Ishikawa (cell line): ENCODE measurements around the gene ROM1.

Experiments
- CEBPB ChIP-seq: IDR thresholded peaks from 2 replicates; pipeline ENCODE4 v1.6.1; 2012
- CREB1 ChIP-seq: IDR thresholded peaks from 2 replicates; pipeline ENCODE4 v1.6.1; 2012; ENCODE audit warnings: low read depth
- EGR1 ChIP-seq: IDR thresholded peaks from 2 replicates; pipeline ENCODE4 v1.6.1; 2012
- EP300 ChIP-seq: IDR thresholded peaks from 2 replicates; pipeline ENCODE4 v1.6.1; 2012; ENCODE audit warnings: borderline replicate concordance
- FOXM1 ChIP-seq: IDR thresholded peaks from 2 replicates; pipeline ENCODE4 v1.6.1; 2012; ENCODE audit warnings: low read depth, borderline replicate concordance
- MAX ChIP-seq: IDR thresholded peaks from 2 replicates; pipeline ENCODE4 v1.6.1; 2012
- NFIC ChIP-seq: IDR thresholded peaks from 2 replicates; pipeline ENCODE4 v1.6.1; 2012
- RAD21 ChIP-seq: IDR thresholded peaks from 2 replicates; pipeline ENCODE4 v1.6.1; 2012; ENCODE audit warnings: low read depth
- REST ChIP-seq: IDR thresholded peaks from 2 replicates; pipeline ENCODE4 v1.6.1; 2012; ENCODE audit warnings: low read depth, mild to moderate bottlenecking
- TAF1 ChIP-seq: IDR thresholded peaks from 2 replicates; pipeline ENCODE4 v1.6.1; 2012; ENCODE audit warnings: low read depth, mild to moderate bottlenecking
- TCF12 ChIP-seq: IDR thresholded peaks from 2 replicates; pipeline ENCODE4 v1.6.1; 2012; ENCODE audit warnings: low read depth
- TEAD4 ChIP-seq: IDR thresholded peaks from 2 replicates; pipeline ENCODE4 v1.6.1; 2012
- USF1 ChIP-seq: IDR thresholded peaks from 2 replicates; pipeline ENCODE4 v1.6.1; 2012
- YY1 ChIP-seq: IDR thresholded peaks from 2 replicates; pipeline ENCODE4 v1.6.1; 2012; ENCODE audit warnings: low read depth
- ZBTB7A ChIP-seq: IDR thresholded peaks from 2 replicates; pipeline ENCODE4 v1.6.1; 2012; ENCODE audit warnings: low read depth

ROM1 gene

GRCh38 chr11:62621567-62622470, 8.8 kb downstream of the ROM1 start, which contains the start of gene B3GAT3:
Gene B3GAT3 (minus strand): TSS chr11:62621986. CDS start chr11:62621947, 39 bp downstream.
- TF ChIP-seq USF1 (peak; percentile 82), NFIC (peak; percentile 57; the same call in 1 of the 2 replicates), EP300 (no peak), REST (no peak), TEAD4 (no peak), RAD21 (no peak), CREB1 (peak; percentile 66; the same call in 1 of the 2 replicates), TAF1 (peak; percentile 53; the same call in 1 of the 2 replicates), CEBPB (peak; percentile 86), YY1 (no peak; the same call in 1 of the 2 replicates), MAX (peak; percentile 99), TCF12 (peak; percentile 65), ZBTB7A (no peak), FOXM1 (no peak), EGR1 (no peak)

GRCh38 chr11:62622476-62623089, 9.5 kb downstream of the ROM1 start:
- no peak for TF ChIP-seq REST
- no peak for TF ChIP-seq ZBTB7A
- TF ChIP-seq FOXM1 = no peak
- no peak for TF ChIP-seq MAX
- TF ChIP-seq RAD21 = no peak
- TF ChIP-seq CREB1 = no peak
- TF ChIP-seq YY1 = no peak
- no peak for TF ChIP-seq EP300
- no peak for TF ChIP-seq TAF1
- no peak for TF ChIP-seq NFIC
- no peak for TF ChIP-seq TCF12
- TF ChIP-seq TEAD4 = no peak
- no peak for TF ChIP-seq CEBPB

- TF ChIP-seq TEAD4 (no peak), TCF12 (no peak), RAD21 (no peak), FOXM1 (no peak), USF1 (no peak), EP300 (no peak), REST (no peak), MAX (no peak)
Observed at GRCh38 chr11:62627713-62628112, 14.7 kb downstream of the ROM1 start.
